ENCODE measurements around the gene KIF21A. TPM values are rescaled to one million over a fixed set of nuclear protein-coding genes. Genes with fewer than 3 reads are reported as not detected.

Gene KIF21A
- total RNA-seq, 1 experiment from 2014 or later: 29.1 TPM

DNA sequence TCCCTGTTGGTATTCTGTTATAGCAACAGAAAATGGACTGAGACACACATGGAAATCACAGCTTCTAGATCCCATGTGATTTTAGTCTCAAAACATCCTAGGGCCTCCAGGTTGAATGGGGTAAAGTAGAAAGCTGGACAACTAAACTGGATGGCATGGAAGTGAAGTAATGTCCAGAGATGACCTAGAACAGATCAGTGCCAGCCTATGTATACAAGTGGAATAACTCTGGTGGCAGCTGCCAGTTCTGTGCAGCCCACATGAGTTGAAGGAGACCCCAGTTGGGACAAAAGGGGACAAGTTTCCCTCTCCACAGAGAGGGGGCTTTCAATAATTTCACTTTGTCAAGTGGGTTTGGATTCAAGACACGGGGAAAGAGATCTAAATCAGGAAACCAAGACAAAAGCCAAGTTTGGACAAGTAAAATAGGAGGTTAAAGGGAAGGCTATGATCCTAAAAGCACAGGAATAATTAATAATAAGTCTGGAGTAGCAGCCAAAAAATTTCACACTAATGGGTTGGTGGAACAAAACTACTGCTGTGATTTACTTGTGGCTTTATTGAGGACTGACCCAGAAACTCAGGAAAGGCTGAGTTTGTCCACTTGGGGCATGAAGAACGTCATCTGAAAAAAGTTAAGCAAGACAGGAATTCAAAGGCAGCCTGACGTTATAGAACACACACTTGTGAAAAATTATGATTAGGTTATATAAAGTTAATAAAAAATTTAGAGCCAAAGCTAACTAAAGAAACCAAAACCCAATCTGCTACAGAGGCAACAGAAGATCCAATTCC lies 11.7 kb downstream of the KIF21A start:
- Histone ChIP-seq H4K20me1 (ENCODE audit: insufficient read depth) (no peaks in the 10 kb centered on the region), H3K27me3 (ENCODE audit: insufficient read depth, low read length) (no peaks in the 10 kb centered on the region), H2AFZ (ENCODE audit: low read depth, low read length, poor library complexity, severe bottlenecking) (no peak overlapping the region), H3K27ac (ENCODE audit: low read depth, low read length) (no peak overlapping the region), H3K36me3 (ENCODE audit: control insufficient read depth in 1 of 2, insufficient read depth in 2 of 2, low read length in 2 of 2) (no peaks in the 10 kb centered on the region), H3K79me2 (ENCODE audit: insufficient read depth, low read length) (peaks cover 45% of the 10 kb centered on the region), H3K9me2 (ENCODE audit: insufficient read depth) (no peaks in the 10 kb centered on the region), H3K9me3 (ENCODE audit: control insufficient read depth in 1 of 2, insufficient read depth in 1 of 2, low read depth in 1 of 2, low read length in 2 of 2) (no peaks in the 10 kb centered on the region), H3K4me1 (ENCODE audit: control insufficient read depth in 1 of 2, insufficient read depth in 2 of 2, low read length in 2 of 2) (no peaks in the 10 kb centered on the region), H3K4me3 (replicated peaks in 1 of 2; ENCODE audit: low read depth in 1 of 2, low read length in 2 of 2) (no peak overlapping the region), H3K9ac (ENCODE audit: low read length) (no peak overlapping the region), H3K4me2 (ENCODE audit: low read length) (no peak overlapping the region)
- CTCF ChIA-PET: no interaction called here
- intact Hi-C loops (cut with micrococcal nuclease): no loop called here
- BruUV-seq (replicated peaks): no TSS peak
- POLR2A ChIA-PET: no interaction called here
- ATAC-seq (no peak), DNase-seq (ENCODE audit: low read depth, low spot score) (no peak)
- TF ChIP-seq SIN3A (IDR thresholded peaks at IDR 0.05; ENCODE audit: low read depth) (no peak), CEBPB (IDR thresholded peaks at IDR 0.05; ENCODE audit: low read depth) (no peak), SRF (IDR thresholded peaks at IDR 0.05; ENCODE audit: low read depth) (no peak), JUND (IDR thresholded peaks at IDR 0.05) (no peak), POLR2AphosphoS5 (IDR thresholded peaks at IDR 0.05; ENCODE audit: low read depth, low read length) (no peak), ELF1 (IDR thresholded peaks at IDR 0.05; ENCODE audit: borderline replicate concordance, low read depth) (no peak), FOSL1 (IDR thresholded peaks at IDR 0.05; ENCODE audit: low read depth) (no peak)
- TF ChIP-seq, protein P1, sequence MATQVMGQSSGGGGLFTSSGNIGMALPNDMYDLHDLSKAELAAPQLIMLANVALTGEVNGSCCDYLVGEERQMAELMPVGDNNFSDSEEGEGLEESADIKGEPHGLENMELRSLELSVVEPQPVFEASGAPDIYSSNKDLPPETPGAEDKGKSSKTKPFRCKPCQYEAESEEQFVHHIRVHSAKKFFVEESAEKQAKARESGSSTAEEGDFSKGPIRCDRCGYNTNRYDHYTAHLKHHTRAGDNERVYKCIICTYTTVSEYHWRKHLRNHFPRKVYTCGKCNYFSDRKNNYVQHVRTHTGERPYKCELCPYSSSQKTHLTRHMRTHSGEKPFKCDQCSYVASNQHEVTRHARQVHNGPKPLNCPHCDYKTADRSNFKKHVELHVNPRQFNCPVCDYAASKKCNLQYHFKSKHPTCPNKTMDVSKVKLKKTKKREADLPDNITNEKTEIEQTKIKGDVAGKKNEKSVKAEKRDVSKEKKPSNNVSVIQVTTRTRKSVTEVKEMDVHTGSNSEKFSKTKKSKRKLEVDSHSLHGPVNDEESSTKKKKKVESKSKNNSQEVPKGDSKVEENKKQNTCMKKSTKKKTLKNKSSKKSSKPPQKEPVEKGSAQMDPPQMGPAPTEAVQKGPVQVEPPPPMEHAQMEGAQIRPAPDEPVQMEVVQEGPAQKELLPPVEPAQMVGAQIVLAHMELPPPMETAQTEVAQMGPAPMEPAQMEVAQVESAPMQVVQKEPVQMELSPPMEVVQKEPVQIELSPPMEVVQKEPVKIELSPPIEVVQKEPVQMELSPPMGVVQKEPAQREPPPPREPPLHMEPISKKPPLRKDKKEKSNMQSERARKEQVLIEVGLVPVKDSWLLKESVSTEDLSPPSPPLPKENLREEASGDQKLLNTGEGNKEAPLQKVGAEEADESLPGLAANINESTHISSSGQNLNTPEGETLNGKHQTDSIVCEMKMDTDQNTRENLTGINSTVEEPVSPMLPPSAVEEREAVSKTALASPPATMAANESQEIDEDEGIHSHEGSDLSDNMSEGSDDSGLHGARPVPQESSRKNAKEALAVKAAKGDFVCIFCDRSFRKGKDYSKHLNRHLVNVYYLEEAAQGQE (IDR thresholded peaks at IDR 0.05; ENCODE audit: low read depth): no peak
- RAD21 ChIA-PET (ENCODE audit: low non-redundant PET in 1 of 2, low total read pairs in 2 of 2, uncharacterized antibody in 2 of 2, unreplicated experiment in 2 of 2): no interaction called here

Data from HCT116 (cell line).